Transverse colon (tissue), 3 donors: ENCODE data around the gene MCOLN2.

Experiments
- POLR2A ChIP-seq: fragments of 450-650 bp; IDR thresholded peaks from one replicate; pipeline ENCODE4 v1.6.1; 2016; ENCODE audit warnings: antibody characterized with exemption, mild to moderate bottlenecking, moderate library complexity
- POLR2AphosphoS5 ChIP-seq, 3 donors: sonication (generic); formaldehyde crosslinking; IDR thresholded peaks; one replicate each; pipeline ENCODE4 v1.6.1; 2016; ENCODE audit warnings: antibody characterized with exemption in 3 of 3

DNA sequence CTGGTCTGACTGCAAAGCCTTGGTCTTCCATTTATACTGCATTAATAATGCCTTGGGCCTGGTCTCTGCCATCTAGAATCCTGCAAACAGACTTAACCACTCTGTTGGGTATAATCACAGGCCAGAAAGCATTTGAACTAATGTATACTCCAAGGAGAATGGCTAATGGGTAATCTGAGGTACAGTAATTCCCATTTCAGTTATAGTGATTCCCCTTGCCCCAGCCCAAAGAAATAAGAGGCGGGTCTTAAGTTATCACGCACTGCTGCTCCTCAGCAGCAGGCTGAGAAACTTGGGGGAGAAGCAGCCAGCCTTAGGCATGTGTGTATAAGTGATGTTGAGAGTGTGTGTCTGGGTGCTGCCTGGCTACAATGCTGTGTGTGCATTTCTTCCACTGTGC is 106.3 kb downstream of the MCOLN2 start:
- no peak for TF ChIP-seq POLR2AphosphoS5 (IDR thresholded peaks at IDR 0.05)
- no peak for TF ChIP-seq POLR2A
